Fibroblast of villous mesenchyme (primary cell): ENCODE measurements around the gene PRKCB. TPM values are rescaled to one million over a fixed set of nuclear protein-coding genes. Genes with fewer than 3 reads are reported as not detected.
"Not testable (repeated sequence)": the region's sequence is repeated elsewhere in the genome, so short reads cannot be mapped to it uniquely, and the experiment has no call there.

Experiments
- DNase-seq: peaks from one replicate; pipeline ENCODE4 v3.0.0-alpha.2; 2010; ENCODE audit warnings: low read depth
- H3K4me3 ChIP-seq: 2 replicates; pipeline ENCODE4 v1.5.1; 2011; ENCODE audit warnings: low read depth, mild to moderate bottlenecking, low read length
- CTCF ChIP-seq: IDR thresholded peaks from 2 replicates; pipeline ENCODE4 v1.5.1; 2012; ENCODE audit warnings: low read depth, mild to moderate bottlenecking, low read length; ENCODE audit not compliant: insufficient read depth
- total RNA-seq: library from RNA; depleted of rRNA; stranded (reverse); fragments of >200 nt; gene quantifications from 2 replicates; pipeline ENCODE4 v1.2.3, GENCODE V29; 2012

The PRKCB gene
- total RNA-seq, 1 donor, result not detected

GRCh38 chr16:24228514-24228913 lies 392.7 kb downstream of the PRKCB start:
- H3K4me3 ChIP-seq, result no peak overlapping the region
- TF ChIP-seq CTCF, result no peak
- DNase-seq, result no peak

GRCh38 chr16:24232936-24233335 lies 397.2 kb downstream of the PRKCB start:
- H3K4me3 ChIP-seq, result no peak overlapping the region
- TF ChIP-seq CTCF, result no peak
- DNase-seq, result no peak

GRCh38 chr16:24234737-24235136 lies 399.0 kb downstream of the PRKCB start:
- no peak for DNase-seq
- TF ChIP-seq CTCF, result no peak
- H3K4me3 ChIP-seq, result no peak overlapping the region

GRCh38 chr16:24235806-24236205 lies 400.0 kb downstream of the PRKCB start:
- no peak for DNase-seq
- TF ChIP-seq CTCF, result no peak

GRCh38 chr16:24238846-24239245 lies 403.1 kb downstream of the PRKCB start:
- H3K4me3 ChIP-seq, DNase-seq: not testable (repeated sequence)

More at GRCh38 chr16:24235806-24236205, 400.0 kb downstream of the PRKCB start:
- H3K4me3 ChIP-seq, result no peak overlapping the region

GRCh38 chr16:24246911-24247607 lies 411.3 kb downstream of the PRKCB start:
- no peak for DNase-seq
- no peak overlapping the region for H3K4me3 ChIP-seq
- TF ChIP-seq CTCF, result no peak

GRCh38 chr16:24253192-24253591 lies 417.4 kb downstream of the PRKCB start:
- peak; percentile 16 for DNase-seq
- TF ChIP-seq CTCF, result peak; percentile 52
- H3K4me3 ChIP-seq, result no peak overlapping the region
